CD4-positive, alpha-beta memory T cell (primary cell): ENCODE results near the gene RCOR1. TPM values are rescaled to one million over a fixed set of nuclear protein-coding genes. Genes with fewer than 3 reads are reported as not detected.

Experiments used
- CTCF ChIA-PET: fragments of 350-600 bp; sonication (Branson Sonifier 250); formaldehyde crosslinking; loops from one replicate; lab custom pipeline; 2021; ENCODE audit warnings: inconsistent platforms; ENCODE audit not compliant: partially characterized antibody; lab: Charles Lee
- POLR2A ChIA-PET: fragments of 350-600 bp; sonication (Branson Sonifier 250); formaldehyde crosslinking; loops from one replicate; lab custom pipeline; 2021; ENCODE audit not compliant: partially characterized antibody; lab: Charles Lee
- DNase-seq, 5 donors: peaks; one replicate each; pipeline versions ENCODE4 v3.0.0 to v3.0.0-alpha.2; 2020 to 2022; ENCODE audit warnings: mixed read lengths in 1 of 5
- H3K27ac ChIP-seq: one replicate; pipeline ENCODE4 v1.7.0; 2013; ENCODE audit warnings: low read depth, low read length
- H3K27me3 ChIP-seq: 2 replicates; pipeline ENCODE4 v1.7.0; 2013; ENCODE audit warnings: mild to moderate bottlenecking, low read length, moderate library complexity; ENCODE audit not compliant: insufficient read depth
- H3K36me3 ChIP-seq: 2 replicates; pipeline ENCODE4 v1.7.0; 2013; ENCODE audit warnings: mild to moderate bottlenecking, low read length, moderate library complexity; ENCODE audit not compliant: insufficient read depth
- H3K4me1 ChIP-seq: 2 replicates; pipeline ENCODE4 v1.7.0; 2013; ENCODE audit warnings: mild to moderate bottlenecking, low read length, moderate library complexity; ENCODE audit not compliant: insufficient read depth
- H3K4me3 ChIP-seq, 2 donors: one replicate each; pipeline ENCODE4 v1.7.0; 2013; ENCODE audit warnings: low read length in 2 of 2, mild to moderate bottlenecking in 1 of 2
- H3K9me3 ChIP-seq, 2 donors: one replicate each; pipeline ENCODE4 v1.7.0; 2013; ENCODE audit warnings: low read length in 2 of 2, control low read depth in 1 of 2; ENCODE audit not compliant: control insufficient read depth in 1 of 2
- H3K27ac Mint-ChIP-seq, 7 donors: one replicate each; pipeline ENCODE4 v1.8.0; 2020 to 2021; ENCODE audit warnings: mixed read lengths in 7 of 7, mild to moderate bottlenecking in 6 of 7, inconsistent platforms in 3 of 7, moderate library complexity in 3 of 7
- H3K27me3 Mint-ChIP-seq, 2 donors: one replicate each; pipeline ENCODE4 v1.8.0; 2020 to 2021; ENCODE audit warnings: mixed read lengths in 2 of 2
- H3K36me3 Mint-ChIP-seq, 2 donors: one replicate each; pipeline ENCODE4 v1.8.0; 2020 to 2021; ENCODE audit warnings: mixed read lengths in 2 of 2, inconsistent platforms in 1 of 2, mild to moderate bottlenecking in 1 of 2
- H3K4me1 Mint-ChIP-seq, 4 donors: one replicate each; pipeline ENCODE4 v1.8.0; 2020 to 2021; ENCODE audit warnings: mixed read lengths in 4 of 4, mild to moderate bottlenecking in 1 of 4
- H3K4me3 Mint-ChIP-seq, 8 donors: one replicate each; pipeline ENCODE4 v1.8.0; 2020 to 2021; ENCODE audit warnings: mixed read lengths in 8 of 8, mild to moderate bottlenecking in 7 of 8, moderate library complexity in 6 of 8, inconsistent platforms in 3 of 8
- H3K9me3 Mint-ChIP-seq, 8 donors: one replicate each; pipeline ENCODE4 v1.8.0; 2020 to 2021; ENCODE audit warnings: mixed read lengths in 8 of 8, mild to moderate bottlenecking in 5 of 8, inconsistent platforms in 3 of 8, moderate library complexity in 1 of 8
- intact Hi-C: fragments of 100-400 bp; cut with micrococcal nuclease; formaldehyde crosslinking; loops from one replicate; pipeline ENCODE4 v1.15.1; 2023
- polyA plus RNA-seq, 2 donors: library from polyadenylated mRNA; unstranded; fragments of 300-500 nt; fragmentation: Illumina TruSeq; gene quantifications; one replicate each; pipeline ENCODE4 v1.2.3, GENCODE V29; 2021
- total RNA-seq, 2 experiments: library from RNA; stranded (reverse); gene quantifications; one replicate each; pipeline ENCODE4 v1.2.3, GENCODE V29; 2021

Gene RCOR1
- total and polyA plus RNA-seq, 4 experiments from 2014 or later, result 0.09 to 21.5 (median 10.2) TPM

DNA sequence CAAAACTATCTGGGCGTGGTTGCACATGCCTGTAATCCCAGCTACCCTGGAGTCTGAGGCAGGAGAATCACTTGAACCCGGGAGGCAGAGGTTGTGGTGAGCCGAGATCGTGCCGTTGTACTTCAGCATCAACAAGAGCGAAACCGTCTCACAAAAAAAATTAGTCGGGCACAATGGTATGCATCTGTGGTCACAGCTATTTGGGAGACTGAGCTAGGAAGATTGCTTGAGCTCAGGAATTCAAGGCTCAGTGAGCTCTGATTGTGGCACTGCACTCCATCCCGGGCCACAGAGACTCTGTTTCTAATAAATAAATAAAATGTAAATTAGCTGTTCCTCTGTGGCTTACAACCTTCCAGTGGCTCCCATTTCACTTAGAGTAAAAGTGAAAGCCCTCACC, 28.0 kb downstream of the RCOR1 start:
- no peak overlapping the region for H3K27ac ChIP-seq
- Mint-ChIP-seq H3K36me3 (peaks cover 2 to 7% of the 10 kb centered on the region in 2 donors), H3K4me3 (peak overlapping the region in 1 of 8 donors; percentile 0), H3K4me1 (peaks cover 32 to 49% (median 38%) of the 10 kb centered on the region in 4 donors), H3K27ac (no peak overlapping the region), H3K9me3 (peaks cover 0 to 2% (median 0%) of the 10 kb centered on the region in 8 donors), H3K27me3 (no peaks in the 10 kb centered on the region)
- no peaks in the 10 kb centered on the region for H3K36me3 ChIP-seq
- H3K4me1 ChIP-seq, result peaks cover 19% of the 10 kb centered on the region
- no peaks in the 10 kb centered on the region for H3K9me3 ChIP-seq
- intact Hi-C loops, result no loop called here
- no peak for DNase-seq
- no peak overlapping the region for H3K4me3 ChIP-seq
- CTCF ChIA-PET, result interaction anchor here (0.6 kb wide), 1 partner anchor 10 kb away, joined by 4 read pairs; no protein-coding TSS in a partner anchor
- POLR2A ChIA-PET, result no interaction called here
- H3K27me3 ChIP-seq, result no peaks in the 10 kb centered on the region

DNA sequence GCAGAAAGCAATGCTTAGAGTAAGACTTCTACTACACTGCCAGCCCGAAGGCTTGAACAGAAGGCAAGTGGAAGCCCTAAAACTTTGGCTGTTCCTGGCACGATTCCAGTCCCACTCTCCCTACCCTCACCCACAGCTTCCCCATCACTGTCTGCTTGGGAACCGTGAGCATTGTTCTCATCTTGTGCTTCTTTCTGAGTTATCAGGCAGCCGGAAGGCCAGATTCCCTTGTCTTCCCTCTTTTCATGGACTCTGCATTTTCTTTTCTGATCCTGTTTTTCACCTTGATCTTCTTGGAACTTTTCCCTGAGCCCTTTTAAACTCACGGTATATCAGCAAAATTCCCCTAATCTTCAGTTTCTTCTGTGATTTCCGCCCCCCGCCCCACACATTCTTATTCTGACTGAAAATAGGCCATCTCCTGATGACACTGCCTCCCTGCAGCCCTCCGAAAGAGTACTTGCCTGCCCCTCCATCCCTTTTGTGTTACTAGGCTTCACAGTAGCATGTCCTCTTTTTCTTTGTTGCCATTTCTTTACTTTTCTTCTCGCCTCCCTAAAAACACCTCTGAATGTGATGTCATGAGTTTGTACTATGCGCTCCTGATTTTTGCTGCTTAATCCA, 29.9 kb downstream of the RCOR1 start:
- H3K9me3 Mint-ChIP-seq, result peaks cover 0 to 2% (median 0%) of the 10 kb centered on the region in 8 donors
- peaks cover 19% of the 10 kb centered on the region for H3K4me1 ChIP-seq
- H3K27ac Mint-ChIP-seq, result peak overlapping the region in 6 of 7 donors; percentile 13 to 62 (median 38)
- no peaks in the 10 kb centered on the region for H3K27me3 Mint-ChIP-seq
- no peak overlapping the region for H3K27ac ChIP-seq
- H3K36me3 ChIP-seq, result no peaks in the 10 kb centered on the region
- no peak for DNase-seq
- ChIA-PET CTCF (no interaction called here), POLR2A (no interaction called here)
- H3K36me3 Mint-ChIP-seq, result peaks cover 2 to 9% of the 10 kb centered on the region in 2 donors
- no peak overlapping the region for H3K4me3 ChIP-seq
- intact Hi-C loops, result no loop called here
- H3K4me1 Mint-ChIP-seq, result peaks cover 31 to 54% (median 45%) of the 10 kb centered on the region in 4 donors
- no peaks in the 10 kb centered on the region for H3K27me3 ChIP-seq
- H3K4me3 Mint-ChIP-seq, result peak overlapping the region in 7 of 8 donors; percentile 0 to 62 (median 21)
- no peaks in the 10 kb centered on the region for H3K9me3 ChIP-seq

DNA sequence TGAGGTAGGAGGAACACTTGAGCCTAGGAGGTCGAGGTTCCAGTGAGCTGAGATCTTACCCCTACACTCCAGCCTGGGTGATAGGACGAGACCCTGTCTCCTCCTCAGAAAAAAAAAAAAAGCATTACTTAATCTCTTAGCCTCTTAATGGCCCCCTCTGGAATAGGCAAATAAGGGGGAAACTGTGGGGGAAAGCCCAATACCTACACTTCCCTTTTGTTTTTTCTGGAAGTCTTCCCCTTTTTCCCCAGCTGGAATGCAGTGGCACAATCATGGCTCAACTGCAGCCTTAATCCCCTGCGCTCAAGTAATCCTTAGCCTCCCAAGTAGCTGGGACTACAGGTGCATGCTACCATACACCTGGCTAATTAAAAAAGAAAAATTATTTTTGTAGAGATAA, 32.2 kb downstream of the RCOR1 start:
- peaks cover 31 to 52% (median 46%) of the 10 kb centered on the region in 4 donors for H3K4me1 Mint-ChIP-seq
- no peak overlapping the region for H3K27ac Mint-ChIP-seq
- H3K36me3 ChIP-seq, result no peaks in the 10 kb centered on the region
- no peaks in the 10 kb centered on the region for H3K27me3 Mint-ChIP-seq
- POLR2A ChIA-PET, result no interaction called here
- no peak overlapping the region for H3K4me3 ChIP-seq
- CTCF ChIA-PET, result interaction anchor here (1.6 kb wide), 1 partner anchor 9 kb away, joined by 3 read pairs; no protein-coding TSS in a partner anchor
- H3K27ac ChIP-seq, result no peak overlapping the region
- intact Hi-C loops, result no loop called here
- no peak overlapping the region for H3K4me3 Mint-ChIP-seq
- H3K9me3 Mint-ChIP-seq, result peaks cover 0 to 2% (median 0%) of the 10 kb centered on the region in 8 donors
- peaks cover 19% of the 10 kb centered on the region for H3K4me1 ChIP-seq
- DNase-seq, result no peak
- no peaks in the 10 kb centered on the region for H3K27me3 ChIP-seq
- H3K9me3 ChIP-seq, result no peaks in the 10 kb centered on the region
- H3K36me3 Mint-ChIP-seq, result peaks cover 2 to 5% of the 10 kb centered on the region in 2 donors

DNA sequence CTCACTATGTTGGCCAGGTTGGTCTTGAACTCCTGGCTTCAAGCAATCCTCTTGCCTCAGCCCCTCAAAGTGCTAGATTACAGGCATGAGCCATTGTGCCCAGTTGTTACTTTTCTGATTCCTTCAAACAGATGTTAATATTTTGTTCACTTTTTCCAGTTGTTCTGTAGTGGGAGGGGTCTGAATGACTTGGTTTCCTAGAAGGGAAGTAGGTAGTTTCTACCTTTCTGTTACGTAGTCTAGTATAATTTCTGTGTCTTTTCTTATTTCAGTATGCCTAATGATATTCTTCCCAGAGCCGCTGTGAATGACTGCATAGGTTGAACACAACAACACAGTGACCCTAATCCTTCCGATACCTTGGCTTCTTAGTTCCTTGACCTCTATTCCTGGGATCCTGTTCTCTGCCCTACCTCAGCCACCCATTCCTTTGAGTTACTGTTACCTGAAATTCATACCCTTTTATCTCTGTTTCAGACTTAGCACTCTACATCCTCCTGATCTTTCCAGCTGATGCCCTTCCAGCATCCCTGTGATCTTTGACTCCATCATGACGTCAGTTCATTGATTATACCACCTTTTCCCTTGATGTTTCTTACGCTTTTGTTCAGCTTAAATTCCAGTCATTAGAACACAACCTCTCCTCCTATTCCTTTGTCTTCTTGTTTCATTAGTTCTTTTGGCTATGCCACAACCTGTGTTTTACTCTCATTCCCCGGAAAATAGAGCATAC, 33.3 kb downstream of the RCOR1 start:
- CTCF ChIA-PET, result interaction anchor here (0.7 to 1.2 kb wide), 2 partner anchors 31 to 1324 kb away, joined by 3 read pairs; no protein-coding TSS in a partner anchor
- peaks cover 38 to 58% (median 44%) of the 10 kb centered on the region in 4 donors for H3K4me1 Mint-ChIP-seq
- H3K27me3 ChIP-seq, result no peaks in the 10 kb centered on the region

DNA sequence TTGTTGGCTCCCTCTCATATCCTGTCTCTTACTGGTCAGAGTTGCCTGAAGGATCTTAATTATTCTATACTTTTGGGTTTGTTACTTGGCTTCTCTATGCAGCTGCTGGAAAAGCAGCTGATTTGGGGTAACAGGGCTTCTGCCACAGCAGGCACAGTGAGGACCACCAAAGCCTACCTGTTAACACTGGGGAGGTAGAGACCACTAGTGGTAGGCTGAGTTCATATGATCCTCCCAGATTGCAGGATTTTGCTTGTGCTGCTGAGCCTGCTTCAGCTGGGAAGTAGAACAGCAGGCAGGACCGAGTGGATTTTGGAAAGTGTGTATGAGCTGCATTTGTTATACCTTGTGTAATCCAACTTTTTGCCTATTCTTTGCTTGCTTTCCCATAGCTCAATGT, 34.1 kb downstream of the RCOR1 start:
- Mint-ChIP-seq H3K4me1 (peaks cover 33 to 50% (median 38%) of the 10 kb centered on the region in 4 donors), H3K4me3 (no peak overlapping the region), H3K27ac (peak overlapping the region in 2 of 7 donors; percentile 28 to 31), H3K27me3 (no peaks in the 10 kb centered on the region), H3K9me3 (peaks cover 0 to 2% (median 0%) of the 10 kb centered on the region in 8 donors), H3K36me3 (peaks cover 0 to 5% of the 10 kb centered on the region in 2 donors)
- no peak overlapping the region for H3K27ac ChIP-seq
- intact Hi-C loops, result no loop called here
- H3K27me3 ChIP-seq, result no peaks in the 10 kb centered on the region
- H3K9me3 ChIP-seq, result no peaks in the 10 kb centered on the region
- peaks cover 14% of the 10 kb centered on the region for H3K4me1 ChIP-seq
- H3K36me3 ChIP-seq, result no peaks in the 10 kb centered on the region
- no peak for DNase-seq
- POLR2A ChIA-PET, result no interaction called here
- CTCF ChIA-PET, result interaction anchor here (1.2 kb wide), 1 partner anchor 32 kb away, joined by 3 read pairs; no protein-coding TSS in a partner anchor
- H3K4me3 ChIP-seq, result no peak overlapping the region

More for the DNA sequence above, 33.3 kb downstream of the RCOR1 start:
- POLR2A ChIA-PET, result no interaction called here
- Mint-ChIP-seq H3K27me3 (no peaks in the 10 kb centered on the region), H3K27ac (peak overlapping the region in 2 of 7 donors; percentile 4 to 29), H3K4me3 (no peak overlapping the region), H3K36me3 (peaks cover 2 to 5% of the 10 kb centered on the region in 2 donors), H3K9me3 (peaks cover 0 to 2% (median 0%) of the 10 kb centered on the region in 8 donors)
- Histone ChIP-seq H3K27ac (no peak overlapping the region), H3K4me1 (peaks cover 19% of the 10 kb centered on the region), H3K9me3 (no peaks in the 10 kb centered on the region), H3K4me3 (no peak overlapping the region), H3K36me3 (no peaks in the 10 kb centered on the region)
- DNase-seq, result no peak
- intact Hi-C loops, result no loop called here

DNA sequence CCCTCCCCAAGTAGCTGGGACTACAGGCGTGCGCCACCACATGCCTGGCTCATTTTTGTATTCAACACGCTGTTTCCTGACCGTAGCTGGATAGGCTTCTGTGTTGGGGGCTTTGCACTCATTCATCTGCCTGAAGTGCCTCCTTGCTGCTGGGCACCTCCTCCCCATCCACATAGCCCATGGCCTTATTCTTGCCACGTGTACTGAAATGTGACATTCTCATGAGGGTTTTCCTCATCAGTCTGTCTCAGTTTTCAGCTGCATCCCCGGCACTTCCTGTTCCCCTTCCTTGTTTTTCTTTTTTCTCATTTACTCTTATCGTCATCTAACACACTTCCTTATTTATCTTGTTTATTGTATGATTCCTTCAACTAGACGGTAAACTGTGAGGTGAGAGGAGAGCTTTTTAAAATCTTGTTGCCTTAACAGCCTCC, 36.6 kb downstream of the RCOR1 start:
- POLR2A ChIA-PET, result no interaction called here
- Mint-ChIP-seq H3K4me1 (peaks cover 23 to 46% (median 33%) of the 10 kb centered on the region in 4 donors), H3K27me3 (no peaks in the 10 kb centered on the region), H3K36me3 (peaks cover 0 to 7% of the 10 kb centered on the region in 2 donors), H3K9me3 (no peaks in the 10 kb centered on the region), H3K27ac (peak overlapping the region in 3 of 7 donors; percentile 7 to 86 (median 45)), H3K4me3 (peak overlapping the region in 1 of 8 donors; percentile 14)
- H3K4me1 ChIP-seq, result peaks cover 3% of the 10 kb centered on the region
- H3K9me3 ChIP-seq, result no peaks in the 10 kb centered on the region
- CTCF ChIA-PET, result interaction anchor here (1.3 kb wide), 1 partner anchor 35 kb away, joined by 5 read pairs; no protein-coding TSS in a partner anchor
- no peak overlapping the region for H3K4me3 ChIP-seq
- DNase-seq, result no peak
- no peaks in the 10 kb centered on the region for H3K27me3 ChIP-seq
- intact Hi-C loops, result no loop called here
- no peak overlapping the region for H3K27ac ChIP-seq
- no peaks in the 10 kb centered on the region for H3K36me3 ChIP-seq
